AG09319 (cell line): ENCODE data around the gene CPLX4.
A peak's percentile ranks its signal among the peaks of the same experiment; 100 is the strongest.

ENCODE experiments used
- DNase-seq: peaks from one replicate; pipeline ENCODE4 v3.0.0-alpha.2; 2010; ENCODE audit warnings: low read depth; ENCODE audit errors: extremely low read depth
- TF ChIP-seq, protein P1 (sequence below): IDR thresholded peaks from 2 replicates; pipeline ENCODE4 v1.5.1; 2011; ENCODE audit warnings: low read depth, mild to moderate bottlenecking, inconsistent platforms, low read length, moderate library complexity

CPLX4 gene

DNA sequence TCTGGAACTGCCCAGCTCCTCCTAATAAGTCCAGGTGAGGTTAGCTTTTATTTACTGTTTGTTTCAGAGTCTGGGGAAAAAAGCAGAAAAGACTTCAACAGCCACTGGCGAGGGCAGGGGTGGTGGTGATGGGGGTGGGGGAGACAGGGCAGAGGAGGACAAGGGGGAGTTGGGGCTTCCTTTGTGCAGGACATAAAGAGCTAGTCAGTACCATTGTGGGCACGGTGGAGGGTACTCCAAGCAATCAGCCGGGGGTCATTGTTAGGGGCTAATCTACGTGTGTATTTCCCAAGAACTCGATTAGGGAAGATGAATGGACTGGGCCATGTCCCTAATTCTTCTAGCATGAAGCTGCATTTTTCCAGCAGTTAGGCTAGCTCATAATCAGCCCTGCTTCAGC lies 42.4 kb downstream of the CPLX4 start:
- DNase-seq, result no peak

DNA sequence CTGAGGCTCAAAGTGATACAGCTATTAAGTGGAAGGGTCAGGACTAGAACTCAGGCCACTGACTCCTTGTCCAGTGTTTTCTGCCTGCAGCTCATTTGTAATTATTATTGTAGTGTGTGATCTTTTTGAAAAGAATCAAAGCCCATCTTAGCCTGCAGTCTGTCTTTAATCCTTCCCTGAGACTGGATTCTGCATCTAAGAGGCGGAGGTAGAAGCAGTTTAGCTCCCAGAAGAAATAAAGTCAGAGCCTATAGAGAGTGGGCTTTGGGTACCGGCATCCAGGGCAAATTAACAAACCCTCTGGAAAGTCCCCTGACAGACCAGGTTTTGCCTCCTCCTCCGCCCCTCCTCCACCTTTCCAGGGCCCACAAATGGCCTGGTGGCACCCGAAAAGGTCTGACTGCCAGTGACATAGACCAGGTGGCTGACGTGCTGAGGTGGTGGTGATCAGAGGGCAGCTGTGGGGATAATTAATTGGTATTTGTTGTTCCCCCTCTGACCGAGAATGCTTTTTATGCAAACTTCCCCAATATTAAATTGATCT lies 43.0 kb downstream of the CPLX4 start:
- TF ChIP-seq, protein P1, sequence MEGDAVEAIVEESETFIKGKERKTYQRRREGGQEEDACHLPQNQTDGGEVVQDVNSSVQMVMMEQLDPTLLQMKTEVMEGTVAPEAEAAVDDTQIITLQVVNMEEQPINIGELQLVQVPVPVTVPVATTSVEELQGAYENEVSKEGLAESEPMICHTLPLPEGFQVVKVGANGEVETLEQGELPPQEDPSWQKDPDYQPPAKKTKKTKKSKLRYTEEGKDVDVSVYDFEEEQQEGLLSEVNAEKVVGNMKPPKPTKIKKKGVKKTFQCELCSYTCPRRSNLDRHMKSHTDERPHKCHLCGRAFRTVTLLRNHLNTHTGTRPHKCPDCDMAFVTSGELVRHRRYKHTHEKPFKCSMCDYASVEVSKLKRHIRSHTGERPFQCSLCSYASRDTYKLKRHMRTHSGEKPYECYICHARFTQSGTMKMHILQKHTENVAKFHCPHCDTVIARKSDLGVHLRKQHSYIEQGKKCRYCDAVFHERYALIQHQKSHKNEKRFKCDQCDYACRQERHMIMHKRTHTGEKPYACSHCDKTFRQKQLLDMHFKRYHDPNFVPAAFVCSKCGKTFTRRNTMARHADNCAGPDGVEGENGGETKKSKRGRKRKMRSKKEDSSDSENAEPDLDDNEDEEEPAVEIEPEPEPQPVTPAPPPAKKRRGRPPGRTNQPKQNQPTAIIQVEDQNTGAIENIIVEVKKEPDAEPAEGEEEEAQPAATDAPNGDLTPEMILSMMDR, result no peak

More for the DNA sequence above, 42.4 kb downstream of the CPLX4 start:
- TF ChIP-seq, protein P1, result no peak

DNA sequence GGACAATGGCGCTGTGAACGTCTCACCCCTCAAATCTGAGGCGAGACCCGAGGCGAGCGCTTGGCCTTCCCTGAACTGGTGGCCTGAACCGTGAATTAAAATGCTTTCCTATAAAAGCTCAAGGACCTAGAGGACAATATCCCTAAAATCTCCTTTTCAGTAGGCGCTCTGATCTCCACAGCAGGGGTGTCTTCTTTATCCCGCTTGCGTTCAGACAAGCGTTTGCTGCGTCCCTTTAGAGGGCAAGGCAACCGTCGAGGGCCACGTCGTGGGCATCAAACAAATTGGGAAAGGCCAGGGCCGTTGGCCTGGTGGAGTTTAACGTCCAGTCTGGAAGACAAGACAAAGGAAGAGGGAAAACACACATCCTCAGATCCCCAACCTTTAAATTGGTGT lies 43.9 kb downstream of the CPLX4 start:
- DNase-seq, result no peak
- TF ChIP-seq, protein P1, result no peak

More for the DNA sequence above, 43.0 kb downstream of the CPLX4 start:
- no peak for DNase-seq

DNA sequence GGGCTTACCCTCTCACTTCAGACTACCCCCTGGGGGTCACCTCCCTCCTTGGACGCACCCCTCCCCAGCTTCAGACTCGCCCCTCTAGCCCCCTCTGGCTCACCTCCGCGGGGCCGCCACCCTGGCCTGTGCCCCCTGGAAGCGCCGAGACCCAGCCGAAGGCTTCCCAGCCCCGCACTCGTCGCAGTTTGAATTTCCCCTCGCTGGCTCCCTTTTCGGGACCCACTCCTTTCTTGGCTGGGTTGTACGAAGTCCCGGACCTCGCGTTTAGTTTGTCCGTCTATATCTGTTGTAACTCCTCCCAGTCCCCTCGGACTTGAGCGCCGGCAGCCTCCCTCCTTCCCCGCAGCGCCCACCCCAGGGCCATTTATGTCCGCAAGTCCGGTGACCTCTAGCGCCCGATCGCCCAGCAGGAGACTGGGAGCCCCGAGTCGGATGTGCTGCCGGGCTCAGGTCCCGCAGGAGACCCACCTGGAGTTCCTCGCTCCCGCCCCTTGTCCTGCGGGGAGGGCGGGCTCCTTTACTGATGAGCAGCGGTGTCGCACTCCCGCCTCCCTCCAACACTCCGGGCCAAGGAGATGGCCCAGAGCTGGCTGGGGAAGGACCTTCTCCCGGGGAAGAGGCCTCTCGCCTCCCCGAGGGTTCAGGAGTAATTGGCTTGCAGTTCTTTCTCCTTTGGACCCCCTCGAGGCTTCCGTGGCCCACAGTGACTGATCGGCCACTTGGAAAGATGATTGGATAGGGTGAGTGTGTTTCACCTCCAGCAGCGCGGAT lies 44.5 kb downstream of the CPLX4 start:
- TF ChIP-seq, protein P1, result no peak
- no peak for DNase-seq

- DNase-seq, result no peak
- TF ChIP-seq, protein P1, result peak; percentile 8
Measured at GRCh38 chr18:59272891-59273758, 45.3 kb downstream of the CPLX4 start, which contains the start of gene RAX. TSS of gene RAX (minus strand) at chr18:59273454. CDS start at chr18:59273206, 248 bp downstream.

- no peak for DNase-seq
- TF ChIP-seq, protein P1, result no peak
Measured at GRCh38 chr18:59272221-59272888, 46.1 kb downstream of the CPLX4 start.
